Retinal pigment epithelial cell (primary cell): ENCODE results near the gene UNC13B.

Source experiments
- DNase-seq: peaks from one replicate; pipeline ENCODE4 v3.0.0-alpha.2; 2010; ENCODE audit warnings: low read depth
- H3K4me3 ChIP-seq: 2 replicates; pipeline ENCODE4 v1.5.1; 2011; ENCODE audit warnings: mild to moderate bottlenecking, low read length, control low read depth, moderate library complexity
- CTCF ChIP-seq: conservative IDR thresholded peaks from 2 replicates; pipeline ENCODE4 v1.5.1; 2011; ENCODE audit warnings: low read depth, low read length, control low read depth, inconsistent platforms

UNC13B gene

GRCh38 chr9:35279946-35280345, 118.1 kb downstream of the UNC13B start:
- TF ChIP-seq CTCF, result no peak
- H3K4me3 ChIP-seq, result no peak overlapping the region
- no peak for DNase-seq

- DNase-seq, result no peak
- H3K4me3 ChIP-seq, result no peak overlapping the region
- no peak for TF ChIP-seq CTCF
These were observed 118.6 kb downstream of the UNC13B start for GRCh38 chr9:35280399-35280798.

GRCh38 chr9:35285731-35286130, 123.9 kb downstream of the UNC13B start:
- no peak overlapping the region for H3K4me3 ChIP-seq
- TF ChIP-seq CTCF, result no peak
- no peak for DNase-seq

GRCh38 chr9:35286381-35286780, 124.6 kb downstream of the UNC13B start:
- no peak for DNase-seq

GRCh38 chr9:35287987-35288632, 126.3 kb downstream of the UNC13B start:
- H3K4me3 ChIP-seq, result no peak overlapping the region
- TF ChIP-seq CTCF, result no peak
- DNase-seq, result no peak

More at GRCh38 chr9:35286381-35286780, 124.6 kb downstream of the UNC13B start:
- no peak overlapping the region for H3K4me3 ChIP-seq
- no peak for TF ChIP-seq CTCF

- no peak overlapping the region for H3K4me3 ChIP-seq
- no peak for TF ChIP-seq CTCF
- no peak for DNase-seq
These were observed 127.0 kb downstream of the UNC13B start for GRCh38 chr9:35288778-35289177.

GRCh38 chr9:35293376-35293964, 131.7 kb downstream of the UNC13B start:
- DNase-seq, result no peak
- no peak overlapping the region for H3K4me3 ChIP-seq
- no peak for TF ChIP-seq CTCF
